Uterus (tissue), 2 donors: ENCODE results near the gene FBH1.

Experiments
- CTCF ChIP-seq, 4 experiments: fragments of 200-600 bp in 2 of 4; fragments of 450-650 bp in 2 of 4; sonication (generic) in 2 of 4; IDR thresholded peaks; one replicate each; pipeline ENCODE4 v1.5.1; 2016 to 2019; ENCODE audit warnings: antibody characterized with exemption in 4 of 4, mild to moderate bottlenecking in 2 of 4, moderate library complexity in 1 of 4
- POLR2A ChIP-seq, 2 donors: fragments of 450-650 bp; IDR thresholded peaks; one replicate each; pipeline ENCODE4 v1.6.1; 2016; ENCODE audit warnings: antibody characterized with exemption in 2 of 2, mild to moderate bottlenecking in 1 of 2, moderate library complexity in 1 of 2

GRCh38 chr10:5860066-5860465 lies 30.0 kb upstream of the FBH1 start:
- no peak for TF ChIP-seq CTCF (IDR thresholded peaks at IDR 0.05)
- TF ChIP-seq POLR2A (IDR thresholded peaks at IDR 0.05), result no peak
